Measurements from ENCODE around the gene CDK5RAP2.

GRCh38 chr9:120412425-120412951, 167.5 kb downstream of the CDK5RAP2 start:
- TF ChIP-seq POLR2A (IDR thresholded peaks at IDR 0.05), result no peak
- TF ChIP-seq CTCF (IDR thresholded peaks at IDR 0.05), result no peak
